GM21723 (cell line): ENCODE data around the gene SIK2.

Experiments used
- ATAC-seq: cut with Tn5 transposase; IDR thresholded peaks from one replicate; pipeline ENCODE4 v1.9.1; 2021; ENCODE audit warnings: mild to moderate bottlenecking, moderate library complexity; ENCODE audit not compliant: unreplicated experiment

The SIK2 gene

DNA sequence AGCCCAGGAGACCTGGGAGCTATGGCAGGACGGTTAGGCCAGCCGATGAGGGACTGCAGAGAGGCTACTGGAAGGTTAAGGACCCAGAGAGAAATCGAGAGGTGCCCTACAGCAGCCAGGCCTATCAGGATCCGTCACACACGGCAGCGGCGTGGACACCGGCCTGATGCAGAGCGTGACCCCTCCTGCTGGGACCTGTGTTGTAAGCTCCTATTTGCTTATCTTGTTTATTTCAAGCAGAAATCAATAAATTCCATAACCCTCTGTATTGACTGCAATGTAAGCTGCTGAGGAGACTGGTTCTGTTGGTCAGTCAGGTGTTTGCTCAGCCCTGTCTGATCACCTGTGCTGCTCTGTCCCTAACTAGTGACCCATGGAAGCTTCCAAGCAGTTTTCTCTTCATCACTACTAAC lies 124.1 kb downstream of the SIK2 start:
- no peak for ATAC-seq

DNA sequence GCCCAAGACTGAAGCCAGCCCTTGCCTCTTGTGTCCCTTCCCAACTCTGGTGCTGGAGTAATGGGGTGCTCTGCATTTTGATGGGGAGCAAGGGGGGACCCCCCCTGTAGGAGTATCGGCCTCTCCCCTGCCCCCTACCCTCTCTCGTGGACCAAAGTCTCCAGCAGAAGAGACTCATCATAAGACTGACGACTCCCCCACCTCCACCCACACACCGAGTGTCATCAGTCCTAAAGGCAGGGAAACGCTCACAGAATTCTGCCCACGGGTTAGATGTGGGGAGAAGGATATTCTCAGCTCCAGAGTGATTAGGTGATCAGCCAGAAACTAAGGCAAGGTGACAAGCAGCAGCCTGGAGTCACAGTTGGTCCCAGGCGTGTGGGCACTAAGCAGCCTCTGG lies 125.2 kb downstream of the SIK2 start:
- ATAC-seq, result no peak

DNA sequence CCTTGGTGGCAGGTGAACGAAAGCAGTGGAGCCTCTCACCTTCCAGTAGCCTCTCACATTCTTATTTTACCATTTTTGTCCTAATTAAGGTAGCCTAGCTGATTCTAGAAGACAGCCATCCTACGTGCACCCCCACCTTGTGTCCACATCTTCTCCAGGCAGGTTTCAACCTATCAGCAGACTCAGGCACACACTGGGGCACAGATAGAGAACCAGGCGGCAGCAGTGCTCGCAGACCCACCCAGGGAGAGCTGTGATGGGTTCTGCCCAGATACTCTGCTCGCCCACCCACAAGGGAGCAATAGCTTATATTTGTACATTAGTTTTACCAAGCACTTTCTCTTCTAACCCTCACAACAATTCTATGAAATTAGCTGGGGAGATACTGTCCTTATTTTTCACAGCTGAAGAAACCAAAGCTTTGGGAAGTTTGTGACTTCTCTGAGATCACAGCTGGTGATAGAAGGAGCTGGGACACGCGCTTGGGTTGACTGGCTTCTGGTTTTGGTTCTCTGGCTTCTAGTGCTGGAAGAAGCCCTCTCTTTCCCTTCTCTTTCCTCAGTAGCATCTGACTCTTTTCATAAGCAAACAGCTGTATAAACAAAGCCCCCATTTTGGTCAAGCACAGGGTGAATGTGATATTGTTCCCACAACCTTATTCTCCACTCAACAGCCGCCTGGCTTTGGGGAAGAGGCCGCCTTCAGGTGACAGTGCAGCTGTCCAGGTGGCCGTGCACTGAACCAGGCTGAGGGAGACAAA lies 127.0 kb downstream of the SIK2 start:
- ATAC-seq, result no peak

DNA sequence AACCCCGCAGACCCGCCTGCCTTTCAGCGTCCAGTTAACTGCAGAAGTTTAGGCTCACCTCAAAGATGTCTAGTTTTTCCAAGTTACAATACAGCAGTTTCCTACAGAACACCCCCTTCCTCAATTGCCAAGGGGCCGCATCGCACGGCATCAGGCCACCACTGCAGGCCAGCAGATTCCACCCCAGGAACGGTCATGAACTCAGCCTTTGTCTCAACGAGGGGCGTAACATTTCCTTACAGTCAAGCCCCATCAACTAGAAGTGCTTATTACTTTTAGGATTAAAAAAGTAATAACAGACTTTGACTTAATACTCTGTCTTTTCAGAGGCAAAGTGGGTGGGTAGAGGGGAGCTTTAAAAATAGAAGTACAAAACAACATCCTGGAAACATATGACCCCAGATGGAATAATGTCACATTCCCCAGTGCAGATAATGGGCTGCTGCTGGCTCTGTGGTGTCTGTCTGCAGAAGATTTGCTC lies 127.6 kb downstream of the SIK2 start:
- ATAC-seq, result no peak

DNA sequence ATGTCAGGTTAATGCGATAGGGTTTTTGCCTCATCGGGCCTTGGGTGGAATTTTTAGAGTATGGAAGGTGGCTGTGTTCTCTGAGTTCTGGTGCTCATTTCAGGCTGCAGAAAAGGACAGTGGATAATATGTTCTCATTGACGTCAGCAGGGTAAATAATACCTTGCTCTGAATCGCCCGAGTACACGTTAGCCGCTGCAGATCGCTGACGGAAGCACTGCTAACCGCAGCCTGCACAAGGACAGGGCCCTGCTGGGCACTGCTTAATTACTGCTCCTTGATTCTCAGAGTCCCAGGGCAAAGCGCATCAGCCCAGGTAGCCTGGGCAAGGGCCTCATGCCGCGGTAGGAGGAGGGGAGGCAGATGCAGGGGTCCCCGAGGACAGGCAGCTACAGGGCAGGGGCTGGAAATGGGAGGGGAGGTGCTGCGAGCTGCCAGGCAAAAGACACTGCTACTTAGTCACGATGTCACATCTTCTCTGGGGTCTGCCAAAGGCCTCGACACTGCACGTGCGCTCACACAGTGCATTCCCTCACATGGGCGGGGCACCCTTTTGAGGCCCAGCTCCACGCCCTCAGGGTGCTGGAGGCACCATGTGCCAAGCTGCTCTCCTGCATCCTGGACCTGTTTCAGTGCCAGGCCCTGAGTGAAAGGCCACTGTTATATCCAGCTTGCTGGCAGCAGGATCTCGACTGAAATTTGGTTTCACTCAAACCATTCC lies 128.8 kb downstream of the SIK2 start:
- no peak for ATAC-seq

DNA sequence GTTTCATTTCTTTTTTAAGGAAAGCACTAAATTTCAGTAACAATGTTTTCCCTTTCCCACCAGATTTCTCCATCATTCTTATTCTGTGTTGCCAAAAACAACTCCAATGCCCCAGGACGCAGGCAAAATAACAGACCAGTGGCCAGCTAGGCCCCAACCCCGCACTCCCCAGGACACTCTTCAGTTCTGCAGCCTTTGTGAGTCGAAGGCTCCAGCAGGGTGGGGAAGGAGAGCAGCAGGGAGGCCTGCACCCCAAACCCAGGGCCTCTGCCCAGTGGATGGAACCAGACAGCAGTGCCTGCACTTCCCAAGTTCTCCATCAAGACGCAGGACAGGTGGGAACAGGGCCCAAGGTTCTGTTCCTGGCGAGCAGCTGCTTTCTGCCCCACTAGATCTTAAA lies 129.6 kb downstream of the SIK2 start:
- ATAC-seq, result no peak

DNA sequence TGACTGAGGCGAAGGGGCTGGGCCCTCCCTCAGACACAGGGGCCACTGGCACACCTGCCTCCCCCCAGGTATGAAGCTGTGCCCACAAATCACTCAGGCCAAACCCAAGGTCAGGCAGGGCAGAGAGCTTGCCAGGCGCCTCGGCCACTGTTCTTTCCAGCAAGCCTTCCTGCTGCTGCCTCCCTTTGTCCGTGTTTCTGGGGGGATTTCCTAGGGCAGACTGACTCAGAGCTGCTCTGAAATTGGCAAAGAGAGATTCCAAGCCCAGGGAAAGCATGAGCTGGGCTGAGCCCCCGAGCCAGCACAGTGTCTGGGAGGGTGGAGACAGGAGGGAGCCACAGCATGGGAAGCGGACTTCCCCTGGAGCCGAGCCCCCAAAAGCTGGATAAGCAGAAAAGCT lies 130.8 kb downstream of the SIK2 start:
- ATAC-seq, result no peak

DNA sequence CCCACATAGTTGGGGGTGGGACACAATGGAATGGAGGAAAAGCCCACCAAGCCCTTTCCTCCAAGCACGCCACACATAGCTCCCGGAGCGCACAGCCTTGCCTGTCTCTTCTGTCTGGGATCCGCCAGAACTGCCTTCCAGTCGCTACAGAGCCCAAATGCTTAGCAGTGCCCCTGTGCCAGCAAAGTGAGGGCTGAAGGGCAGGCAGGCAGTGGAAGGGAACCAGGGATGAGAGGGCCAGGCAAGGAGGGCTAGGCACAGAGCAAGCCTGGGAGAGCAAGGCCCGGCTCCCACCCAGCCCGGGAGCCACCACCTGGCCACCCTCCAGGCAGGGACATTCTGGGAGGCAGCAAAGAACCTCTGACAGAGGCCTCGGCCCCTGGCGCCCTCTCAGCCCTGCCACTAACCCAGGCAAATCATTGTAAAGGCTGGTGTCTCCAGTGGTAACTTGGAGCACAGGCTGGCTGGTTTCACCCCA lies 131.4 kb downstream of the SIK2 start:
- ATAC-seq, result no peak

DNA sequence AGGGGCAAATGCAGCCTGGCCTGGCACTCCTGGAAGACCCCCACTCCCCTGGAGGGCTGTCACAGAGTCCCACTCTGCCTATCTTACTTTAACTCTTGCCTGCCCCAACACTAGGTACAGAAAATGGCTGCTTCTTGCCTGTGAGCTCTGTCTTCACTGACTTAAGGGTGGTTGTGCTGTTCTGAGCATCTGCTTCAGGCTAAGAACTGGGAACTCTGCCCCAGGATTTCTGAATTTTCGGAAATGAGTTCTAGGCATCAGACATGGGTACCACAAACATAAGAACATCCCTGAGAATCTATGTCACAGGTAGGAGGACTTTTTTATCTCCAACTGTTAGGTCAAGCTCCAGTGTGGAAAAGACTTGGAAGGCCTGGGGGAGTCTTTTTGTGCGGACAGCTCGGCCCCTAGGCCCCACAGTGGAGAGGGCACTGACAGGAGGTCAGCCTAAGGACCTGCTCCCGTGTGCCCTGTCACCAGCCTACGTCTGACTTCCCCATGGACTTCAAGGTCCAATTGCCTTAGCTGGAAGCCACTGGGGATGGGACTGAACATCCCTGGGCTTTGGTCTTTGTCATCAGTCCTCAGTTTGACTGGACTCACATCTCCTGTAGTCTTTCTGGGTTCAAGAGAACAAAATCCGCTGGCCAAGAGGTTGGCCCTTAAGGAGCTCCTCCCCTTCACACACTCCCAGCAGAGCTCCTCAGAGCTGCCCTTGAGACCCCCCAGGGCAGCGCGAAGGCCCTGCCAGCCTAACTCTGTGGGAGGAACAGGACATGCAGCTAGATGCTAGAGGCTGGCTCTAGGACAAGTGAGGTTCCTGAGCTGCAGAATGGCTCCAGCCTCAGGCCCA lies 132.1 kb downstream of the SIK2 start:
- no peak for ATAC-seq

DNA sequence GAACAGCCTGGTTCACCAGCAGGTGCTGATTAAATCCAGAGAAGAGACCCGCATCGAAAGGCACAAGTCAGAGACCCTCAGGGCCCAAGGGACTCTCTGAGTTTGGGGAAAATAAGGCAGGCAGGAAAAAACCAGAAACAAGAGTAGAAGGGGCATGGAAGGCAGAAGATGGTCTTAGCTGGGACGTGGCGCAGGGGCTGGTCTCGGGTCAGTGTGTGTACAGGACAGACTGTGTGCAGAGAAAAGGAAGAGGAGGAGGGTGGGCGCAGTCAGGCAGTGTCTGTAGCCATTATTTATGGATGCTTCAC lies 132.7 kb downstream of the SIK2 start:
- no peak for ATAC-seq

DNA sequence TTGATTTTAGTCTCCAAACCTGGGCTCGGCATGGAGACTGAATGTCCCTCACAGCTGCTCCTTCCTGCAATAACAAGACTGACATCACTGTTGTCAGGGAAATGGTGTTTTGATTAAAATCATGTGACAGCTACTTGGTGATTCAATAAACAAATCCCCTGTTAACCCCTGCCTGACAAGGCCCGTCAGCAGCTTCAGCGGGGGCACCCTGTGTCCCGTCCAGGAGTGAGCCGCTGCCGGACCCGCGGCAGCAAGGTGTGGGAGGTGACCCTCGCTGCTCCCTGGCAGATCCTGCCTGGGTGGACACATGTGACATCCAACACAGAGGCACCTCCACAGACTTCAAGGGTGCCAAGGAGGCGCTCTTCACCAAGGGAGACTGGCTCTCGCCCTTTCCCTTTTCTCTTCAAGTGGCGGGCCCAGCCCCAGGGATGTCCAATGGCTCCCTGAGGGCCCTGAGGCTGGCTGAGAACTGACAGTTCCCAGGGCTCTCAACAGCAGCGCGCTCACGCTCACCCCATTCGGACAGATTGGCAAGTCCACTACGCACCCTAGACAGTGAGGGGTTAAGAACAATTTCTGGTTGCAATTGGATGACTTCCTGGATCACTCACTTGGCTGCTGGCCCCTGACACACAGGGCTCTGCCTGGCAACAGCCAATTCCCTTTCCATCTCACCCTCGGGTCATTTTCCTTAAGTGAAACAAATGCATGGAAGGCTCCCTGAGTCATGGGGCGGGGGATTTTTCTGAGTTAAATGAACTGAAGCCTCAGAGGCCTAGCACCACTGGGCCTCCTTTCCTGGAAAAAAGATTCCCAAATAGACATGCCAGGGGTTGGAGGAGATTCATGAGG lies 133.2 kb downstream of the SIK2 start:
- no peak for ATAC-seq

DNA sequence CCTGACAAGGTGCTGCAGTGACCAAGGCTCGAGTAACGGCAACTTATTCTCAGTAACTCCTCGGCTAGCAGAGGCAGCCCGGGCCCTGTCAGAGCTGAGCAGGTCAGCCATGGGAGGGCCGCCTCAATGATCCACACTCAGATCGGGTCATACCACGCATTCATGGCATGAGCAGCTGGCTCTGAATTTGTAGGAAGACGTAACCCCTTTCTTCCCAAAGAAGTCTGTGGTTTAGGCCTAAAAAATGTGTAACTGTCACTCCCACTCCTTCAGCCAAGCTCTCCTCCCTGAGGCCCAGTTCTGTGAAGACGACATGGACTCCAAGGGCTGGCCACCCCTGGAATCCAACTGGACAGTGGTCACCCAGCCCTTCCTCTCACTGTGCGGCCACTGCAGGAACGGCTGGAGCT lies 133.9 kb downstream of the SIK2 start:
- ATAC-seq, result no peak

DNA sequence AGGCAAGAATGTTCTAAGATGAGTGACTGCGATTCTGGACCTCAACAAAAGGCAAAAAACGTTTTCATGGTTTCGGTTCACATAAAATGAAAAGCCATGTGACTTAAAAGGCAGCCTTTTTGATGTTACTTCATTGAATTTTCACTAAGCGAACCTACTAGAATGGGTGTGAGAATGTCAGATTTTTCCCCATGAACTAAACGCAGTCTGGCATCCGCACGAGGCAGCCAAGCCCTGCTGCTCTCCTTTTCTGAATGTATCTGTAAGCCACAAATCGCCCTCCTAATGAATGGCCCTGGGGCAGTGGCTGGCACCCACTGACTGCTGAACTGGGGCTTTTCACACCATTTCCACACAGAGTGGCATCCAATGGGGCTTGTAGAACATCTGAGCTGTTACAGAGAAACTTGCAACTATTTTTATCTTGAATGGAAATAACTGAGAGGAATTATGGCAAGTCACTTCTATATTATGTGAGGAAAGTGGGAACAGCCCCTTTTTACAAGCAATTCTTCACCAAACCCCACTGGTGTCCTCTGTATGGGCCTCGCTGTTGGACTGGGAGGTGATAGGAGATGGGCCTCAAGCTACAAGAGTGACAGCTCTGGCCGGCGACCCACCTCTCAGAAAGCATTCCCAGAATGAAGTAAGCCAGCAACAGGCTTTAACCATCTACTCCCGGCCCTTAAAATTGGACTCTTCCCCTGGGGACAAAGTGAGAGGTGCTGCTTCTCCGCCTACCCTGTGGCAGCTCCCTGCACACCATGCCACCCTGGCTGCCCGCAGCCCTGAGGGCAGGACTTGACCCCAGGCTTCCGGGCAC lies 134.6 kb downstream of the SIK2 start:
- no peak for ATAC-seq

DNA sequence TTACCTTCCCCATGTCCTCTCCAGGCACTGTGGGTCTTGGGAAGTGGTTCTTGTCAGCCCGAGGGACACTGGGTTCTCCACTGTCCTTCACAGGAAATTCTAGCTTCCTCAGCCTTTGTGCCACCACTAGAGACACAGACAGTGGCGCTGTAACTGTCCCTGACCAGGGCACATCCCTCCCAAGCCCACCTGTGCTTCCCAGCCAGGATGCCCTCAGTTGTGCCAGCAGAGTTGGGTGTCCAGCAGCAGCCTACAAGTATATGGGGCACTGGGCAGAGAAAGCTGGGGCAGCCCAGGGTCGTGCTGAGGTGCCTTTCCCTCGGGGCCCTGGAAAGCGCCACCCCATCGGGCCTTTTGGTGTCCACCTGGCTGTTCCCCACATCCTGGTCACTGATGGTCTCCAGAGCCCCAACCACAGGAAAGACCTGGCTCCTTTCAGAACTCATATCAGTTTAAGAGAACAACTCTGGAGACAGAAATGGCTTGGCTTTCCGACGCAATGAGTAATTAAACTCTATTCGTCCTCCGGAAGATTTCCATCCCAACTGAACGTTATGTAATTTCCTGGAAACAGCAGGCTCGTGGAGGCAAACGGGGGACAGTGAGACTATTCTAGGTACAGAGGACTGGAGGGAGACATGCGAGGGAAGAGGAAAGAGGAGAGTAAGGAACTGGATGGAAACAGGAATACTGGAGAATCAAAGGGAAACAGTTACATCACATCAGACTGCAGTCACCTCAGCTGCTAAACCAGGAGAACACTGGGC lies 135.4 kb downstream of the SIK2 start:
- ATAC-seq, result no peak

DNA sequence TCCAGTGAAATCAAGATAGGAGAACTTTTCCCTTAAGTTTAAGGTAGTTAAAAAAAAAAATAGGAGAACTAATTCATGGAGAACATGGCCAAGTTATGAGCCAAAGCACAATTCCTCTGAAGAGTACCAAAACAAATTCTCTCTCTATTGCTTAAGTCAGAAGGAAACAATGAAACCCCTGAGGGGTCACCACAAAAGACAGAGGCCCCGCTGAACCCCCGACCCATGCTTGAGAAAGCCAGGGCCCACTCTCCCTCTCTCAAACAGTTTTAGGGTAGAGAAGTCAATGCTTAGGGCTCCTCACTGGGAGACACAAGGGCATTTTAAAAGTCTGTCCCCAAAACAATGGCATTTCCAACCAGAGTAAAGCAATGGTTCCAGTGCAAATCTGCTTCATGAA lies 137.1 kb downstream of the SIK2 start:
- no peak for ATAC-seq

DNA sequence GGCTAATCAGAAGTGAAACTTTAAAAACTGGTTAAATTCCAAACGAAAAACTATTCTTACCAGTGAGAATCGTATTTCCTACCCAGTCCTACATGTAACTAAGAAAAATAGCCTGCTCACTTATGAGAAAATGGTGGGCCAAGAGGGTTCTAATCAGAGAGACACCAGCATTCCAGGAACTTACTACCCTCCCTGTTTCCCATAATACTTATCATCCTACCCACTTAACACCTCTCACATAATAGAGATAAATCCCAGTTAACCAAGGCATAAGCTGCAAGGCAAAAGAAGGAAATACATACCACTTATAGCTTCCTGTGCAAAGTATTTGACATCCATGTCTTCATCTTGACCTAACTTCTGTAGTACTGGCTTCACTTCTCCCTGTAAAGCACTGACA lies 139.5 kb downstream of the SIK2 start:
- ATAC-seq, result no peak

DNA sequence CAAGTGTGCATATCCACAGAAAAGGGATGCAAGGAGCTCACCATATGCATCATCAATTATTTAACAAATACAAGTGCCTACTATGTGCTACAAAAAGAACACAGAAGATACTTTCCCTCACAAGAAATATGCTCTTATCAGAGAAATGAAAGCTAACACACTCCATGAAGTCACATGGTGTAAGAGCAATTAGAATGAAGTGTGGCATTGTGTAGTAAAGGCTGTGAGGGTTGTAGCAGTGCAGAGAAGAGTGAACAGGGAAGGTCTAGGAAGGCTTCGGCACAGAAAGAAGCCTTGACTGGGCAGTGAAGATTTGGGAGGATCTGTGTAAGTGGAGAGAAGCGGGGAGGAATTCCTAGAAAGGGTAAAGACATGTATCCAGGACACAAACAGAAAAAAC lies 141.5 kb downstream of the SIK2 start:
- ATAC-seq, result no peak

DNA sequence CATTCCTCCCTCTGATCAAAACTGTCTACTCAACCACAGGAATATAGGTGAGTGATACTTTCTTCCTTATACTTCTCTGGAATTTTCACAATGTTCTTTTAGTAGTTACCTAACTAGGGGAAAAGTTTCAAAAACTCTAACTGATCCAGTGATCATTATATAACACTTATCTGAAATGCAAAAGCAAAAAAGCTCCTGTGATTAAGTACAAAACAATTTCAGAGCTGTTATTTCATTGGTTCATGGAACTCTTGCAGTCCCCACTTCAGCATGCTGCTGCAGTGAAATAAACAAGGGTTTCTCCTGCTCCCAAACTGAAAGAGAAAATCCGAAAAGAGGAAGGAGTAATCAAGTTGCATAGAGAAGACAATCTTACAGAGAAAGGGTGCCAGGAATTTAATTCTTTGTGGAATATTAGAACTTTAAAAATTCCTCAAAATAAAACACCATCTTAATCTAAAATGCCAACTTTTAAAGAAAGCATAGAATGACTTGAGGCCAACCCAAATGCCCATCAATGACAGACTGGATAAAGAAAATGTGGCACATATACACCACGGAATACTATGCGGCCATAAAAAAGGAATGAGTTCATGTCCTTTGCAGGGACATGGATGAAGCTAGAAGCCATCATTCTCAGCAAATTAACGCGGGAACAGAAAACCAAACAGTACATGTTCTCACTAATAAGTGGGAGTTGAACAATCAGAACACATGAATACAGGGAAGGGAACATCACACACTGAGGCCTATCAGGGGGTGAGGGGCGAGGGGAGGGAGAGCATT lies 143.7 kb downstream of the SIK2 start:
- ATAC-seq, result no peak
